ENCODE data around the gene SPATA12. TPM values are rescaled to one million over a fixed set of nuclear protein-coding genes. Genes with fewer than 3 reads are reported as not detected.
"Not testable (repeated sequence)": the region's sequence is repeated elsewhere in the genome, so short reads cannot be mapped to it uniquely, and the experiment has no call there.

The SPATA12 gene
- total RNA-seq, 1 donor from 2014 or later: 0.38 TPM

DNA sequence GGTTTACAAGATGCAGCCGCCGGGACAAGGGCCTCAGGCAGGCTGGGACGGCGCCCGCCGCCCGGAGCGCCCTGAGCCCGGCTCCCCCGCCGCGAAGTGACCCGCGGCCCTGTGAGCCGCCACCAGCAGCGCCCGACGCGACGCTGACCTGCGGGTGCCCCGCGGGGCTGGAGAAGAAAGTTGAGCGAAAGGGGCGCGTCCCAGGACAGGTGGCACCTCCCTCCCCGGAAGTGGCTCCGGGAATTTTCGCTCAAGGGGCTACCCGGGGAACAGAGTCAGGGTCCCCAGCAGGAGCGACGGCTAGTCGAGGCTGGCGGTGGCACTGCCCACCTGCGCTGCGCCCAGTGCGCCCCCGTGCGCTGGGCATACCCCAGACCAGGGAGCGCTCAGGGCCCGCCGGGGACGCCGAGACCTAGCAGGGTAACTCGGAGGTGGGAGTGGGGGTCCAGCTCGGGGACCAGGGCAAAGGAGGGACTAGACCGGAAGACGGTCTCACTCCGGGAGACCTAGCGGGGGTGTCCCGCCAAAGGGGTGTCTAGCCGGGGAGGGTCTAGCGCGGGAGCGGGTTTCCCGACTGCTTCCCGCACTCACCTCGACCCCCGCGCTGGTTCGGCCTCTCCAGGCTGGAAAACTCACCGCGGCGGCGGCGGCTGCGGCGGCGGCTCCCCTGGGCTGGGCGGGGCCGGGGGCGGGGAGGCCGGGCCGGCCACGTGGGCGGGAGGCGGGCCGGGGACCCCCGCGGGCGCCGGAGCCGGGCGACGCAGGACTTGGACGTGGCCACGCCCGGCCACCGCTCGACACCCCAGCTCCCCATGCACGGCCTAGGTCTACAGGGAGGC lies 18.4 kb downstream of the SPATA12 start:
- H3K4me1 ChIP-seq: peaks cover 8% of the 10 kb centered on the region
- H3K9me3 ChIP-seq: no peaks in the 10 kb centered on the region
- H3K36me3 ChIP-seq: no peaks in the 10 kb centered on the region
- DNase-seq (peak; percentile 77), ATAC-seq (peak; percentile 75)
- intact Hi-C loops (cut with DNase I): no loop called here
- no peaks in the 10 kb centered on the region for H3K27me3 ChIP-seq
- no peak for TF ChIP-seq CTCF (IDR thresholded peaks at IDR 0.05)
- peak overlapping the region; percentile 72 for H3K4me3 ChIP-seq
- H3K27ac ChIP-seq: no peak overlapping the region

DNA sequence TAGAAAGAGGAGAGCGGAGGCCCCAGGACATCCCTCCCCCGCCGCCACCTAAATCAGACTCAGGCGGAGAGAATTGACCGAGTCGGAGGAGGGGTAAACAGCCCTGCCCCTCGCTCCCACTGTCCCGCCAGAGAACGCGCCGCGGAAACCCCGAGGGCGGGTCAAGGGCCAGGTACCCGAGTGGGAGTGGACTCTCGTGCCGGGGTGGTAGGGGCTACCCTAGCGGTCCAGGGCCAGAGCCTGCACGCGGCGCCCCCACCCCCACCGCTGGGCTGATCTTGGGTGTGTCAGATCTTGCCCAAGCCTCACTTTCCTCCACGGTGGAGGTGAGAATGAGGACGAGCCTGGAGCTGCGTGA lies 19.0 kb downstream of the SPATA12 start:
- DNase-seq (peak; percentile 68), ATAC-seq (peak; percentile 4)
- Histone ChIP-seq H3K4me1 (peaks cover 8% of the 10 kb centered on the region), H3K36me3 (no peaks in the 10 kb centered on the region), H3K9me3 (no peaks in the 10 kb centered on the region), H3K27ac (no peak overlapping the region), H3K4me3 (peak overlapping the region; percentile 72), H3K27me3 (no peaks in the 10 kb centered on the region)
- no peak for TF ChIP-seq CTCF (IDR thresholded peaks at IDR 0.05)
- intact Hi-C loops (cut with DNase I): no loop called here

DNA sequence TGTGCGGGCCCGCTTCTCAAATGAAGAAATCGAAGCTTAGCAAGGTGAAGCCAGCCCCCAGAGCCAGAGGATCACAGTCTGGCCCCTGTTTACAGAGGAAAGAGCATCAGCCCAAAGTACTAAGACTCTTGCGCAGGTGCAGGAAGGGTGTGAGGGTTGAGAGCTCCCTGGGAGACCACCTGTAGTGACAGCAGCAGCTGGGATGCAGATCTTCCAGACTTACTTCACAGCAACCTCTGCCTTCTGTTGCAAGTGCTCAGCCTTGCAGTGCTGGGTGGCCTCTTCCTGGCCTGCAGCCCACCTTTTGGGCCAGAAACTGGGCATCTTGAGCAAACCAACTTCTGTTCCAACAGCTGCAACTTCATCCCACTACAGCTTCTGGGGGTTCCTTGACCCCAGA lies 19.7 kb downstream of the SPATA12 start:
- Histone ChIP-seq H3K9me3 (no peaks in the 10 kb centered on the region), H3K27ac (no peak overlapping the region), H3K4me1 (peaks cover 8% of the 10 kb centered on the region), H3K27me3 (no peaks in the 10 kb centered on the region), H3K36me3 (no peaks in the 10 kb centered on the region), H3K4me3 (no peak overlapping the region)
- intact Hi-C loops (cut with DNase I): no loop called here
- no peak for DNase-seq
- TF ChIP-seq CTCF (IDR thresholded peaks at IDR 0.05): no peak
- no peak for ATAC-seq

DNA sequence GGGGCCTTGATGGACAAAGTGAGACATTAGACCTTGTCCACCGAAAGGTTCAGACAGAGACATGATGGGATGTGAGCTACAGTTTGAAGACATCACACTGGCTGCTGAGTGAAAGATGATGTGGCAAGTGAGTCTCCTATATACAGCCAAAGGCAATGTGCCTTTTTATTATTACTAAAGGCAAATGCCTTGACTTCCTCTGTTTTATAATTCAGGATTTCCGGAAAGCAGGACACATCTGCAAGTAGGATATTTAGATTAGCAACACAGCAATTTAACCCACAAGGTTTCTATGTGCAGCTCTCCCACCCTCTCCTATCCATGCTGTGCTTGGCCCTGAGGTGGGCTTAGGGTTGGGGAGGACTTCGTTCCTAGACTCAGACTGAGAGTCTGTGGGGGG lies 20.7 kb downstream of the SPATA12 start:
- TF ChIP-seq CTCF (IDR thresholded peaks at IDR 0.05): no peak
- Histone ChIP-seq H3K27ac (no peak overlapping the region), H3K9me3 (no peaks in the 10 kb centered on the region), H3K4me3 (no peak overlapping the region), H3K27me3 (no peaks in the 10 kb centered on the region), H3K4me1 (peaks cover 8% of the 10 kb centered on the region), H3K36me3 (no peaks in the 10 kb centered on the region)
- ATAC-seq: no peak
- DNase-seq: no peak
- intact Hi-C loops (cut with DNase I): no loop called here

GRCh38 chr3:57082481-57082880 lies 22.0 kb downstream of the SPATA12 start:
- no peak for ATAC-seq
- no peaks in the 10 kb centered on the region for H3K9me3 ChIP-seq
- DNase-seq: no peak
- intact Hi-C loops (cut with DNase I): no loop called here
- TF ChIP-seq CTCF (IDR thresholded peaks at IDR 0.05): no peak
- H3K27ac ChIP-seq: no peak overlapping the region
- no peaks in the 10 kb centered on the region for H3K36me3 ChIP-seq
- peaks cover 8% of the 10 kb centered on the region for H3K4me1 ChIP-seq
- H3K4me3 ChIP-seq: no peak overlapping the region
- no peaks in the 10 kb centered on the region for H3K27me3 ChIP-seq

DNA sequence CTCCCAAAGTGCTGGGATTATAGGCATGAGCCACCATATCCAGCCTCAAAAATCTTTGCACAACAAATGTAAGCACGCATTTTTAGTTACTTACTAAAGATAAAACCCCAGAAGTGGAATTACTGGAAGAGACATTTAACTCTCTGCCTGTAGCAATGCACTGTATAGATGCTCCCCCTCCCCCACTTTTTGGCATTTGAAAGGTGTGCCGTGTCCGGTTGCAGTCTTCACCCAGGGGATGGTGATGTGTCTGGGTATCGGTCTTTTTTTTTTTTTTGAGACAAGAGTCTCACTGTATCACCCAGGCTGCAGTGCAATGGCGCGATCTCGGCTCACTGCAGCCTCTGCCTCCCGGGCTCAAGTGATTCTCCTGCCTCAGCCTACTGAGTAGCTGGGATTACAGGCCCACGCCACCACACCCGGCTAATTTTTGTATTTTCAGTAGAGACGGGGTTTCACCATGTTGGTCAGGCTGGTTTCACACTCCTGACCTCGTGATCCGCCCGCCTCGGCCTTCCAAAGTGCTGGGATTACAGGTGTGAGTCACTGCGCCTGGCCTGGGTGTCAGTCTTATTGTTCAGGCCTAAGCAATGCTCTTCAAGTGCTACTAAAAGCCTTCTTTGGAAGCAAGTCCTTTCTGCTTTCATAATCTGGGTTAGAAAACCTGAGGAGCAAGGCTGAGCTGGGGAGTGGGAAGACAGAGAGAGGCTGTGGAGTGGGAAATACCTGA lies 23.0 kb downstream of the SPATA12 start:
- not testable (repeated sequence) for ATAC-seq, H3K27me3 ChIP-seq, H3K27ac ChIP-seq

More for the DNA sequence above, 23.0 kb downstream of the SPATA12 start:
- H3K9me3 ChIP-seq; H3K36me3 ChIP-seq; H3K4me3 ChIP-seq; DNase-seq; H3K4me1 ChIP-seq; intact Hi-C loops (cut with DNase I): not testable (repeated sequence)
